OCI-LY7 (cell line): ENCODE measurements around the gene SLC30A9. TPM values are rescaled to one million over a fixed set of nuclear protein-coding genes. Genes with fewer than 3 reads are reported as not detected.

Experiments used
- BruUV-seq: library from RNA; stranded (reverse); fragments of 400-500 nt; replicated peaks from 2 replicates; lab custom pipeline; 2021; lab: Mats Ljungman, UMichigan
- CTCF ChIA-PET: fragments of 300-600 bp; sonication (Branson Sonifier 250); formaldehyde crosslinking; loops from one replicate; lab custom pipeline; 2022; ENCODE audit warnings: antibody characterized with exemption; ENCODE audit not compliant: unreplicated experiment; lab: Charles Lee
- POLR2A ChIA-PET: fragments of 300-600 bp; sonication (Branson Sonifier 250); formaldehyde crosslinking; loops from one replicate; lab custom pipeline; 2022; ENCODE audit warnings: antibody characterized with exemption; lab: Charles Lee
- DNase-seq: peaks from one replicate; pipeline ENCODE4 v3.0.0-alpha.2; 2015; ENCODE audit warnings: low spot score
- H2AFZ ChIP-seq: fragments of 200-600 bp; sonication (generic), shearing (Covaris generic); 2 replicates; pipeline ENCODE4 v1.6.1; 2014; ENCODE audit warnings: mild to moderate bottlenecking, antibody characterized with exemption, low read length, moderate library complexity
- H3K27ac ChIP-seq: fragments of 200-600 bp; sonication (generic); 2 replicates; pipeline ENCODE4 v1.5.1; 2014; ENCODE audit warnings: mixed run types, low read depth, mild to moderate bottlenecking, moderate library complexity, low read length, inconsistent platforms; ENCODE audit not compliant: poor library complexity, severe bottlenecking
- H3K36me3 ChIP-seq: fragments of 200-600 bp; sonication (generic); 2 replicates; pipeline ENCODE4 v1.6.1; 2014; ENCODE audit warnings: mild to moderate bottlenecking, antibody characterized with exemption, low read length, moderate library complexity, mixed read lengths; ENCODE audit not compliant: insufficient read depth
- H3K4me1 ChIP-seq: fragments of 200-600 bp; sonication (generic); 2 replicates; pipeline ENCODE4 v1.5.1; 2014; ENCODE audit warnings: mild to moderate bottlenecking, low read length; ENCODE audit not compliant: insufficient read depth, poor library complexity, severe bottlenecking
- H3K4me2 ChIP-seq: fragments of 200-600 bp; sonication (generic); 2 replicates; pipeline ENCODE4 v1.6.1; 2014; ENCODE audit warnings: mild to moderate bottlenecking, low read length
- H3K4me3 ChIP-seq: fragments of 200-600 bp; sonication (generic); 2 replicates; pipeline ENCODE4 v1.5.1; 2014; ENCODE audit warnings: mild to moderate bottlenecking, low read depth, low read length; ENCODE audit not compliant: poor library complexity, severe bottlenecking
- H3K79me2 ChIP-seq: fragments of 200-600 bp; sonication (generic); 2 replicates; pipeline ENCODE4 v1.6.1; 2016; ENCODE audit warnings: low read depth, mild to moderate bottlenecking, low read length, moderate library complexity, mixed read lengths; ENCODE audit not compliant: insufficient read depth
- H3K9me2 ChIP-seq: fragments of 200-600 bp; sonication (generic); 2 replicates; pipeline ENCODE4 v1.6.1; 2016; ENCODE audit warnings: mild to moderate bottlenecking, low read length, mixed read lengths; ENCODE audit not compliant: insufficient read depth
- H3K9me3 ChIP-seq: fragments of 200-600 bp; sonication (generic); 2 replicates; pipeline ENCODE4 v1.6.1; 2014; ENCODE audit warnings: mild to moderate bottlenecking, mixed run types, low read length, mixed read lengths
- H4K20me1 ChIP-seq: fragments of 200-600 bp; sonication (generic); 2 replicates; pipeline ENCODE4 v1.6.1; 2014; ENCODE audit warnings: mild to moderate bottlenecking, antibody characterized with exemption, low read length, moderate library complexity, mixed read lengths; ENCODE audit not compliant: insufficient read depth
- EZH2phosphoT487 ChIP-seq: fragments of 200-600 bp; sonication (generic); IDR thresholded peaks from 2 replicates; pipeline ENCODE4 v1.6.1; 2018; ENCODE audit warnings: low read depth, borderline replicate concordance, mild to moderate bottlenecking, mixed run types, antibody characterized with exemption, low read length, moderate library complexity, mixed read lengths
- intact Hi-C: fragments of 100-400 bp; cut with micrococcal nuclease; formaldehyde crosslinking; loops from one replicate; pipeline ENCODE4 v1.10.0; 2022; ENCODE audit not compliant: unreplicated experiment
- total RNA-seq, 2 experiments: library from RNA; depleted of rRNA in 1 of 2; stranded (reverse); fragments of >200 nt in 1 of 2; shearing (Covaris generic) in 1 of 2; gene quantifications; 2 replicates each; pipeline ENCODE4 v1.2.3, GENCODE V29; 2014 to 2022
- TF ChIP-seq, protein P1 (sequence below): fragments of 200-600 bp; sonication (generic); conservative IDR thresholded peaks from 2 replicates; pipeline ENCODE4 v1.5.1; 2014; ENCODE audit warnings: mild to moderate bottlenecking, antibody characterized with exemption, low read length, moderate library complexity, mixed read lengths

Gene SLC30A9
- total RNA-seq, 2 experiments from 2014 or later = 33.8 to 40.8 TPM

DNA sequence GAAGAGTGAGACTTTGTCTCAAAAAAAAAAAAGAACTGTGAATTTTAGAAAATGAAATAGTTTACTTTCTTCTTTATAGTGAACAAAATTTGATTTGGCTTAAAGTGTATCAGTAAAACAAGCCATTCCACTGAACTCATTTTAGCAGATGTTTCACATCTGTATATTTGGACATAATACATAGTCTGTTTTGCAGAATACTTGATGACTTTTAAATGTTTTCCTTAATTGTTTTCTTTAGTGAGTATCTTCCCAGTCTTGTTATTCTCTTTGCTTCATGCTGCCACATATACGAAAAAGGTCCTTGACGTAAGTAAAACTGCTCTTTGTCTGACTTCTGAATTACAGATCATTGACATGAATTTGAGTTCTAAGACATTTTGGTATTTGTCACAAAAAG, 46.8 kb upstream of the SLC30A9 start:
- intact Hi-C loops = no loop called here
- peaks cover 97% of the 10 kb centered on the region for H3K36me3 ChIP-seq
- H3K79me2 ChIP-seq = peaks cover 40% of the 10 kb centered on the region
- POLR2A ChIA-PET = no interaction called here
- no peak overlapping the region for H3K27ac ChIP-seq
- no peaks in the 10 kb centered on the region for H3K4me1 ChIP-seq
- BruUV-seq = no TSS peak
- TF ChIP-seq, protein P1, sequence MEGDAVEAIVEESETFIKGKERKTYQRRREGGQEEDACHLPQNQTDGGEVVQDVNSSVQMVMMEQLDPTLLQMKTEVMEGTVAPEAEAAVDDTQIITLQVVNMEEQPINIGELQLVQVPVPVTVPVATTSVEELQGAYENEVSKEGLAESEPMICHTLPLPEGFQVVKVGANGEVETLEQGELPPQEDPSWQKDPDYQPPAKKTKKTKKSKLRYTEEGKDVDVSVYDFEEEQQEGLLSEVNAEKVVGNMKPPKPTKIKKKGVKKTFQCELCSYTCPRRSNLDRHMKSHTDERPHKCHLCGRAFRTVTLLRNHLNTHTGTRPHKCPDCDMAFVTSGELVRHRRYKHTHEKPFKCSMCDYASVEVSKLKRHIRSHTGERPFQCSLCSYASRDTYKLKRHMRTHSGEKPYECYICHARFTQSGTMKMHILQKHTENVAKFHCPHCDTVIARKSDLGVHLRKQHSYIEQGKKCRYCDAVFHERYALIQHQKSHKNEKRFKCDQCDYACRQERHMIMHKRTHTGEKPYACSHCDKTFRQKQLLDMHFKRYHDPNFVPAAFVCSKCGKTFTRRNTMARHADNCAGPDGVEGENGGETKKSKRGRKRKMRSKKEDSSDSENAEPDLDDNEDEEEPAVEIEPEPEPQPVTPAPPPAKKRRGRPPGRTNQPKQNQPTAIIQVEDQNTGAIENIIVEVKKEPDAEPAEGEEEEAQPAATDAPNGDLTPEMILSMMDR = no peak
- no peak for TF ChIP-seq EZH2phosphoT487
- H3K9me2 ChIP-seq = no peaks in the 10 kb centered on the region
- H3K4me2 ChIP-seq = no peak overlapping the region
- H2AFZ ChIP-seq = no peak overlapping the region
- CTCF ChIA-PET = no interaction called here
- no peak overlapping the region for H3K4me3 ChIP-seq
- no peaks in the 10 kb centered on the region for H4K20me1 ChIP-seq
- no peaks in the 10 kb centered on the region for H3K9me3 ChIP-seq
- DNase-seq = no peak

DNA sequence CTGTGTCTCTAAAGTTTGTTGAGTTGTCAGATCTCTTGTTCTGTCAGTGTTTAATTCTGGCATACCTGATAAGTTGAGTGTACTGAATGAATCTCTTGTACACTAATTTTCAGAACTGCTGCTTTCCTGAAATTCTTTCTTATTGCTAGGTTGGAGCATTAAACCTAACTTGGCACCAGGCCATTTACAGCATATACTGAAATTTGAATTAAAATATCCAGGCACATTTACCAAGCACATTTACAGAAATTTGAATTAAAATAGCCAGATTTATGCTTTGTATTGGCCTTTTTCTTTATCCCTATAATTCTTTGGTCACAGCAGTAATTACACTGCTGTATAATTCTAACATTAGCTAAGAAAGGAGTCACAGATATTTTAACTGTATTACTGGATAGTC, 46.2 kb upstream of the SLC30A9 start:
- no peak overlapping the region for H3K27ac ChIP-seq
- 0 out of 2 replicates have a peak, but pooled peaks cover 1% of the 10 kb centered on the region for H4K20me1 ChIP-seq
- no peaks in the 10 kb centered on the region for H3K9me3 ChIP-seq
- intact Hi-C loops = no loop called here
- CTCF ChIA-PET = no interaction called here
- TF ChIP-seq, protein P1 = no peak
- TF ChIP-seq EZH2phosphoT487 = no peak
- H3K4me3 ChIP-seq = no peak overlapping the region
- peaks cover 34% of the 10 kb centered on the region for H3K79me2 ChIP-seq
- no peak overlapping the region for H2AFZ ChIP-seq
- H3K36me3 ChIP-seq = peaks cover 95% of the 10 kb centered on the region
- DNase-seq = no peak
- BruUV-seq = no TSS peak
- H3K4me1 ChIP-seq = no peaks in the 10 kb centered on the region
- H3K9me2 ChIP-seq = no peaks in the 10 kb centered on the region
- POLR2A ChIA-PET = interaction anchor here (0.6 kb wide), 1 partner anchor 123 kb away, joined by 3 read pairs; no protein-coding TSS in a partner anchor
- no peak overlapping the region for H3K4me2 ChIP-seq

DNA sequence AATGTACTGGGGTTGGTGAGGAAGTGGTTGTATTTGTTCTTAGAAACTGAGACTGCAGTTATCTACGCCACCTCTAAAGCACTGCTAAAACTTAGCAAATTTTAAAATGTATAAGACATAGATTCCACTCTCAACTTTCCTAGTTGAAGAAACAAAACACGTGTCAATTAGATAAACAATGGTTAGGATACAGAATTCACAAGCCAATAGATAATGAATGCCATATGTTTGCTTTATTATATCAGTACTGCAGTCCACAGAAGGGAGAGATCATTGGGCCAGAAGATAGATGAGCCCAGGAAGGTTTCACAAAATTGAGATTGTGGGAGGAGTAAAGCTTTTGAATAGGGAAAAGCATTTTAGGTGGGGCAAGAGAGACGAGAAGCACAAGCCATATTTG, 40.8 kb upstream of the SLC30A9 start:
- Histone ChIP-seq H3K36me3 (peaks cover 96% of the 10 kb centered on the region), H3K79me2 (no peaks in the 10 kb centered on the region; the same call in 1 of the 2 replicates), H2AFZ (no peak overlapping the region), H3K4me3 (no peak overlapping the region), H3K27ac (no peak overlapping the region), H3K4me2 (no peak overlapping the region), H4K20me1 (0 out of 2 replicates have a peak, but pooled peaks cover 9% of the 10 kb centered on the region), H3K4me1 (no peaks in the 10 kb centered on the region), H3K9me3 (no peaks in the 10 kb centered on the region), H3K9me2 (no peaks in the 10 kb centered on the region)
- no TSS peak for BruUV-seq
- no peak for DNase-seq
- POLR2A ChIA-PET = interaction anchor here (0.7 to 1.1 kb wide), 2 partner anchors 12 to 41 kb away, joined by 3 read pairs; no protein-coding TSS in a partner anchor
- TF ChIP-seq, protein P1 = no peak
- no peak for TF ChIP-seq EZH2phosphoT487
- intact Hi-C loops = no loop called here
- CTCF ChIA-PET = no interaction called here
